Activated CD4-positive, CD25-positive, alpha-beta regulatory T cell treated with anti-CD3 and anti-CD28 coated beads, Interleukin-2, amount 50 U/mL, for 16 hours (primary cell): ENCODE measurements around the gene TBXAS1.

Experiments
- DNase-seq: peaks from one replicate; pipeline ENCODE4 v3.0.0-alpha.2; 2020; ENCODE audit warnings: low read depth, low spot score

The TBXAS1 gene

DNA sequence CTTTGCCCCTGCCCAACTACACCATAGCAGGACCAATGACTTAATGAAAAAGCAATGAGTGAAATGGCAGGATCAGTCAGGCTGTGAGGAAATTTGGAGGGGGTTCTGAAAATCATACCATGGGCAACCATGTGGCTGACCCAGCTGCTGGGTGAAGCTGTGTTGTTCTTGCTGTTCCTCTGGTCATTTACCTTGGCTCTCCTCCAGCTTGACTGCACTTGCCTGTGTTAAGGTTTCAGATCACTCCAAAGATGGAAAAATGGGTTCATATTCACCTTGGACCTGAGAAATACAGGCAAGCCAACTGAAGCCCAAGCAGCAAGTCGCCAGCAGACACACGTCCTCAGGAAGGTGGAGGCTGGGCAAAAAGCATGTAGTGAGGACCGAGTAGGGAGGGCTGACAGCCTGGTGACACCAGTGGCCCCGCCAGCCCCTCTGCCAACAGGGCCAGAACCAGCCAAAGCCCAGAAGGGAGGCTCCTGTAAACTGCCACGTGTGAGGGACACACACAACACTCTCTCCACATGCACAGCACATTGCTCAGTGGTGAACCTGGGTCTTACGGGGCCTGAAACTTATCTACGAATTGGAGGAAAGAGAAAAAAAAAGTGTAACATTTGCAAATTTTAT is 193.6 kb downstream of the TBXAS1 start:
- no peak for DNase-seq

DNA sequence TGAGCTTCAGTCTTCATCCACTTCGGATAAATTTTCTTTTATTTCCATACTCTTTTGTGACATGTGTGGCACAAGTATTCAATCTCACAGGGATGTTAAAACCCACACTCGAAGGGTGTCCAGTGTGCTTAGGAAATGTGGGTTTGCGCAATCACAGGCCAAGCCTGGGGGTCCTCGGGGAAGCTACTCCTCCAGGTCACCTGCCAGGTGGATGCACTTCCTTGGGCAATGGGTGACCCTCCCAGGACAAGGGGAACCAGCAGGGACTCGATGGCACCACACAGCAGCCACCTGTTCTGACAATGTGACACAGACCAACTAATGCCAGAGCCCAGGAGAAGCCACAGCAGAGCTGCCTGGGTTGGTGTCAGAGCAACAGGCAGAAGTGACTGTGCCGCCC is 194.7 kb downstream of the TBXAS1 start:
- no peak for DNase-seq

DNA sequence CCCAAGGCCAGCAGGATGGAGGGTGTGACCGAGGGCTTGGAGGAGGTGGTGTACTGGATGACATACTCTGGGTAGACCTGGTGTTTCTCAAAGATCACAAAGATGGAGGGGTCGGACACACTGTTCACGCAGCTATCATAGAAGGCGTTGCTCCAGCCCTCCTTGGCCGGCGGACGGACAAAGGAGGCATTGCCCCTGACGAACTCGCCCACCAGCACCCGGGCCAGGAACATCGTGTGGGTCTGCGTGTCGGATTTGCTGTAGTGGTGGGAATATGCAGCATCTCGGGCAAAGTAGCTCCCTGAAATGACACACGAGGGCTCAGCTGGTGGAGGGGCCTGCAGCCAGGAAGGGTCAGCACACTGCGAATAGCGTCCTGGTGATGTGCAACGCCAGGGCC is 195.5 kb downstream of the TBXAS1 start:
- DNase-seq = no peak

DNA sequence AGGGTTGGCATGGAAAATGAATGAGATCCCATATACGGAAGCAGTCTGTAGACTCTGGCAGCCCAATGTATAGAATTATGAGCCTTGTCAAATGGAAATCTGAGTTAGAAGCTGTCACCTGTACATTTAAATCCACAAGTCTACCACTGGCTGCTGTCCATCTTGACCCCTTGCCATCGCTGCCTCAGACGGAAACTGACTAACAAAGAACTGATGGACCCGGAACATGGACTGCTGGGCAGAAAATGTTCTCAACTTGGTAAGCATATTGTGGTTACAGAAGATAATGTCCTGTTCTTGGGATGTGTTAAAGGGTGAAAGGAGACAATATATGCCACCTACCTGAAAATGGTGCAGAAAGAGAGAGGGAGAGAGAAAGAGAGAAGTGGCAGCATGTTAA is 196.2 kb downstream of the TBXAS1 start:
- DNase-seq = no peak

DNA sequence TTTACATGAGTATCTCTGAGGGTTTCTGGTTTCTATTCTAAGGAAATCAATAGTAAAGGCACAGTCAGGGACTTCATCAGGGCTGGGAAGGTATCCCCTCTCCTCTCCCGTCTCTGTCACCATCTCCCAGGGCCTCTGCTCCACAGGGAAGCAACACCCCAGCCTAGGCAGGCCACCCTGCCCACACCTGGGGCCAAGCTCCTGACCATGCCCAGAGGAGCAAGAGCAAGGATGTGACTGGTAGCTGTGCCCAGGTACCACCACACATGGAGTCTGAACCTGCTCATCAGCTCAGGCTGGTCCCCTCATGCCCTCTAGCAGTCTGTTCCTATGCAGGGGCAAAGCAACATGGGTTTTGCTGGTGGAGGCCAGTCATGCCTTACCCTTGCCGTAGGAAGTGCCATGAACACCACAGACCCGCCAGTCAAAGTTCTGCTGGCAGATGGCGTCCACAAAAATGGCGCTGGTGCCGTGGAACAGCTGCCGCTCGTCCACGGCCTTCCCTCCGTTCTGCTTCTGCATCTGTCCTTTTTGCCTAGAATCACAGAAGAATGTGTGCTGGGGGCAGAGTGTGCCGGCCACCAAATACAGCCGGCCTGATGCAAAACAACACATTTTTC is 196.9 kb downstream of the TBXAS1 start:
- DNase-seq = no peak

DNA sequence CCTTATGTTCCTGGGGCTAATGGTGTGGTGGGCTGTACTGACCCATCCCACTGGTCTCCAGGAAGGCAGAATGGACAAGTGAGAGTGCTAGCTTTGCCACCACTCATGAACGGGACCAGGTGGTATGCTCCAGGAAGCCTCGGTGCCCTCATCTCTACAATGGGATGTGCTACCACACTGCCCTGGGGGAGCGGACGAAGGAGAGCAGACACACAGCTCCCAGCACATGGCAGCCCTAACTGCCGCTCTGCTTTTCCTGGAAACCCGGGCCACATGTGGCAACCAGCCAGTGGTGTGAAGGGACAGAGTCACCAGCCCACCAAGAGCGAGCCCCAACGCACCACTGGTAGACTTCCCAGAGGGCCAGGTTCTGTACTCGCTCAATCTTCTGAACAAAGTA is 197.9 kb downstream of the TBXAS1 start:
- DNase-seq = no peak

DNA sequence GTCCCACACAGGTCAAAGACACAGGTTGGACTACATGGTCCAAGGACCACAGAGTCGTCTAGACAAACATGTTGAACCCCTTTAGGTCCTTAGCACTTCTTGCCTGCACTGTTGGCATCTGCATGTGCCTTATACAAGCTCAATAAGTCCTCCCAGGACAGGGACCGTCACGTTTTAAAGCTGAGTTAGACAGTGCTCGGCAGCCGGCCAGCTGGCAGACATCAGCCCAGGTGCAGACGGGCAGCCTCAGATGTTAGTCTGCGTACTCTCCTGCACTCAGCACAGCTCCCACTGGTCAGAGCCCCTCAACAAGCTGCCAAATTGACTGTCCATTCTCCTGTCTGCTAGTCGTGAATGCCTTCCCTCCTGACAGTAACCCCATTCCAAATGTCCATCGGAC is 198.8 kb downstream of the TBXAS1 start:
- DNase-seq = no peak

DNA sequence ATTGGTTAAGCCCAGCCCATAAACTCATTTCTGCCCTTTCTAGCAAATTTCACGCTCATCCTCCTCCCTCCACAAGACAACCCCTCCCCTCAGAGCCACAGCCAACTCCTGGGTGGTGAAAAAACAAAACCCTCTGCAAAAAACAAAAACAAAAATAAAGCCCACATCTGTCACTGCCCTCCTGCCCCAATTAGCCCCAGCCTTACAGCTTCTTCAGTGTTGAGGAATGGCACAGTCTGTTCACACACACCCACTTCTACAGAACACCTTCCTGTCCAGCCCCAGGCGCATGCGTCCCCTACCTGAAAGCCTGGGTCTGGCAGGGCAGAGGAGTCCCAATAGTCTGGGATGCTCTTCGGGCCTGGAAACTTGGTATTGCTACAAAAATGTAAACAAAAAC is 199.2 kb downstream of the TBXAS1 start:
- DNase-seq = no peak

DNA sequence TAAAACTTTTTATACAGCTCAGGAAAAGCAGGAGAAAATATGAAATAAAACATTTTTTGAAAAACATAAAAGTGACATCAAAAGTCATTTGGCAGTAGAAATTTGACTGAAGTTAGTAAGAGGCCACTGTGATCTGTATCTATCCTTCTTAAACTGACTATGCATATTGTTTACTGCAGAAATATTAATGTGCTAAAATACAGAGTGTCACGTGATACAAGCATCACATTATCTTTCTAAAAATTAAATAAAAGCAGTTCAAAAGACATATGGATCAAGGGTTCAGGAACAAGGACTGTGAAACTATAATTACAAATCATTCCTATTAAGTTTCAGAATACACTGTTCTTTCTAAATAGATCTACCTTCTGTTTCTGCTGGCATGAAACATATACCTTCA is 200.0 kb downstream of the TBXAS1 start:
- DNase-seq = no peak

DNA sequence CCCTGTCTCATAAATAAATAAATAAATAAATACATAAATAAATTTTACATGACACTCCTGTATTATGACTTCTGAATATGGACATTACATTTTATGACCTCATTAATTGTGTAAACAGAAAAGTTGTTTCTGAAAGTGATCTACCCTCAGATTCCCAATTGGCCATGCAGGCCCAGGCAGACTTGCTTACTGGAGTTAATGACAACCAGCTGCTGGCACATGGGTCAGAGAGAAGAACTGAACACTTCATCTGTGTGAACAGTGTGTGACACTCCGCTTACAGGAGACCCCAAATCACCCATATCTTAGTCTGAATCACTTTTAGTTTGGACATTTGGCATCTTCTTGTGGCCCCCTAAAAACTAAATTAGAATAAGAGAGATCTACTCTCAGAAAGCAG is 202.3 kb downstream of the TBXAS1 start:
- no peak for DNase-seq

DNA sequence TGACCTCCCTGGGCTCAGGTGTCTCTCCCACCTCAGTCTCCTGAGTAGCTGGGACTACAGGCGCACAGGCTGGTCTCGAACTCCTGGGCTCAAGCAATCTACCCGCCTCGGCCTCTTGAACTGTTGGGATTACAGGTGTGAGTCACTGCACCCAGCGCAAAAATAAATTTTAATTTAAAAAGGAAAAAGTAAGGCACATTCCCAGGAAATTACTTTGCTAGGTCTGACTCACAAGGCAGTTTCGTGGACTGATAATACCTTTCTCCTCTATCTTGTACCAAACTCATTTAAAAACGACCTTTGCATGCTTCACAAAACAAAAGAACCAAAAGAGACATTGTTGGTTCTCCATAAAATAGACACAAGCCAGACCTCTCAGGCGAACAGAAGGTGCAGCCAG is 204.0 kb downstream of the TBXAS1 start:
- no peak for DNase-seq

DNA sequence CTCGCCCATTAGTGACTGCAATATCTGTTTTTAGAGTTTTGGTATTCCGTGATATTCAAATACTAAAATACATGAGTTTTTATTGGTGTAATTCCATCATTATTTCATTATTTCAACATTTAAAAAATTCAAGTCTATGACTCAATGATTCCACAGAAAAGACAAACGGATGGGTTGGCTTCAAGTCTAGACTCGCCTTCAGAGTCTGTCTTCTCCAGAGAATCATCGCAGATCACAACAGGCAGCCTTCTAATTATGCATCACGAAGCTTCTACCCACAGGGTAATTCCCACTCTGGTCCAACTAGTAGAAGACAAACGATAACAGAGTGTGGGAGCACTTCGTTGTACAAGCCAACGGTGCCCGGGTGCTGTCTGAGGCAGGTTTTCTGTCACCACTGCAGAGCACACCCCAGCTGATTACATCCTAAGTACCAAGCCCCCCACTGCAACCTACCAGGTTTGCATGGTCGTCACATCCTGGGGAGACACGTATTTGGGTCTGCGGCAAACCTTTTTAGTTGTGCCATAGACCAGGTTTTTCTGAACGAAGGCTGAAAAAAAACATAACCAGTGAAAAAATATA is 204.8 kb downstream of the TBXAS1 start:
- no peak for DNase-seq

DNA sequence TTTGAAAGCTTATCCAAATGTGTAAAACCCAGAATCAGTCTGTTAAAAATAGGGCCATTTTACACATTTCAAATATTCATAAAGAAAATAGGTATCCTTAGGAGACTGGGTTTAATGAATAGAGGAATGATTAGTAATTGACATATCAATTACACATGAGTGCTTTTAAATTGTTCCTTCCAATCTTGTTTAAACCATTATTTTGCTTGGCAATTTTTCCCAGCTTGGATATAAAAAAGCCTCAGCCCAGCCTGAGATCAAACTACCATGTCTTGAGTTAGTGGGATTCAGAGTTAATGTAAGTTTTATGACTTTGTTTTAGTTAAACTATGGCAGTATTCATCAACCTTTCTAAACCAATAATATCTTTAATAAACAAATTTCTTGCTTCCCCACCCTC is 205.4 kb downstream of the TBXAS1 start:
- no peak for DNase-seq

DNA sequence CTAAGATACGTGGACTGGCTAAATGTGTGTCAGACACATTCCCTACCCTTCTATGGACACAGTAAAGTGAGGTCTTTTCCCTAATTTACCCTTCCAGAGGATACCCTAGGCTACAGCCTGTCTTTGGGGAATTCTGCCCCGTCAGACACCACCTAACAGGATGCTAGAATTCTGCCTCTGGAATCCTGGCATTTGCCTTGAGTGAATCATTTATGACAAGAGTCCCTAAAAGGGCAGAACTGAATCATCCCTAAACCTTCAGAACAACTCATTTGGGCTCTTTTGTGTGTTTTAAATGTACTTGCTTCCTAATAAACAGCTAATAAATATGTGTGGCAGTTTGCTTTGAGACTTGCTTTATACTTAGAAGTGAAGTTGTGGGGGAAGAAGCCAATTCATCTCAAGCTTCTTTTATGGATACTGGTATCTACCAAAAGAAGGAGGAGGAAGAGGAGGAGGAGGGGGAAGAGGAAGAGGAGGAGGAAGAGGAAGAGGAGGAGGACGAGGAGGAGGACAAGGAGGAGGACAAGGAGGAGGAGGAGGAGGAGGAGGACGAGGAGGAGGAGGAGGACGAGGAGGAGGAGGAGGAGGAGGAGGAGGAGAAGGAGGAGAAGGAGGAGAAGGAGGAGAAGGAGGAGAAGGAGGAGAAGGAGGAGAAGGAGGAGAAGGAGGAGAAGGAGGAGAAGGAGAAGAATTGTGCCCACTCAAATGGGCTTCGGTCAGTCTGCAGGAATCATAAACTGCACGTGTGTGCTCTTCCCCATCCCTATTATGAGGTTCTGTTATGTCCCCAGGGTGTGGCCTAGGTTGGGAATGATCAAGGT is 206.5 kb downstream of the TBXAS1 start:
- DNase-seq = no peak

DNA sequence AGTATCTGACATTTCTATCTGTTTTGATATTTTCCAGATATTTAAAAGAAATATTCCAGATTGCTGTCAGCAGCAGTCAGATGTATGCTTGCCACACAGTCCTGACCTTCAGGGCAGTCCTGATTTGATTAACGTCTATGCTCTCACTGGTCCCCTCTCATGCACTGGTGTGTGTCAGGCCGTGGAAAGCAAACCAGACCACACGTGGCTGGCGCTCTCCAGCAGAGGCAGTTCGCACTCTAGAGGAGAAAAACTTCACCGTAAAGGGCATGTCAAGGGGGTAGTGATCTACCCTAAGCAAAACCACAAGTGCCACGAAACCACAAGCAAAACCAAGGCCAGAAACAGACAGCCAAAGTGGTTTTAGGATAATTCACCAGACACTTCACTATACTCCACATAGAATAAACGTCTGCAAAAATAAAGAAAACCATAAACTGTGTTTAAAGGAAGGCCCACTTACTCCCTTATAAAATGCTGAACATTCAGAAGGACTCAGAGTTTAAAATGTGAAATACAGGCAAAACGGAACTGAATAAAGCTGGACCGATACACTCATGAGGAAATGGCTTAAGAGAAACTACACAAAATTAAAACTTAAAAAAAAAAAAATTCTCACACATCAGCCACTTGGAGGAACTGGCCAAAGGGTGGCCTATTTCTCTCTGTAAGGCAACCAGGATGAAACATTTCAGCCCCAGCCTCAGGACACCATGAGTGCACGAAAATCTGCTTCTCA is 207.3 kb downstream of the TBXAS1 start:
- DNase-seq = no peak

DNA sequence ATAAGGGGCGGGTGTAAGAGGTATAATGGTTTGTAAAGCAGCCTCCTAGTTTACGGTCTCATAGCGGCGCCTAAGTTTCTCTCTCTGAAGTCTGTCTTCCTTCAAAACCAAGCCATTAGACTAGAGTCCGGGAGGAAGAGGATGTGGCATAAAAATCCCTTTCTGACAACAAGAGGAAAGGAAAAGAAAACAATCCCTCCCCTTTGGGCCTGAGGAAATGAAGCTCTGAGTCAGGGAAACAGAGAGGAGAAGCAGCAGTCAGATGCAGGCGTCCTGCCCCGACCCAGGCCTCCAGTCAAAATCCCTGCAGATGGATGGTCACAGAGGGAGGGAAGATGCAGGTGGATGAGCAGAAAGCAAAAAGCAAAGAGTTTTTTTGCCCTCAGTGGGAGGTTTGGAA is 210.0 kb downstream of the TBXAS1 start:
- DNase-seq = no peak

DNA sequence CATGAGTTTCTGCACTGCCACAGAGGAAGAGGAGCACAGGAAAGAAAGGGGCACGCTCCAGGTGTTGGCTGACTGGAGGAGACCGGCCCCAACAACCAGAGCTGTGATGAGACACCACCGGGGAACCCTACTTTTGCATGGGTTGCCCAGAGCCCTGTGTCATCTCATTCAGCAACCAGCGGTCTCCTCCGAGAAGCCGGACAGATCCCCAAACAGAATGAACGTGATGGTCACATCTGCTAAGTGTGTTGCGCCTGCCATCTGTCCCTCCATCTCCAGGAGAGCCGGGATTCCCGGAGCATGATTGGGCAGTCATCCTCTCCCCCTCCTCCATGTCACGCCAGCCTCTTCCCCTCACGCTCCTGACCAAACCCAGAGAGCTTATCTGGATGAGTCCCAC is 210.8 kb downstream of the TBXAS1 start:
- no peak for DNase-seq

DNA sequence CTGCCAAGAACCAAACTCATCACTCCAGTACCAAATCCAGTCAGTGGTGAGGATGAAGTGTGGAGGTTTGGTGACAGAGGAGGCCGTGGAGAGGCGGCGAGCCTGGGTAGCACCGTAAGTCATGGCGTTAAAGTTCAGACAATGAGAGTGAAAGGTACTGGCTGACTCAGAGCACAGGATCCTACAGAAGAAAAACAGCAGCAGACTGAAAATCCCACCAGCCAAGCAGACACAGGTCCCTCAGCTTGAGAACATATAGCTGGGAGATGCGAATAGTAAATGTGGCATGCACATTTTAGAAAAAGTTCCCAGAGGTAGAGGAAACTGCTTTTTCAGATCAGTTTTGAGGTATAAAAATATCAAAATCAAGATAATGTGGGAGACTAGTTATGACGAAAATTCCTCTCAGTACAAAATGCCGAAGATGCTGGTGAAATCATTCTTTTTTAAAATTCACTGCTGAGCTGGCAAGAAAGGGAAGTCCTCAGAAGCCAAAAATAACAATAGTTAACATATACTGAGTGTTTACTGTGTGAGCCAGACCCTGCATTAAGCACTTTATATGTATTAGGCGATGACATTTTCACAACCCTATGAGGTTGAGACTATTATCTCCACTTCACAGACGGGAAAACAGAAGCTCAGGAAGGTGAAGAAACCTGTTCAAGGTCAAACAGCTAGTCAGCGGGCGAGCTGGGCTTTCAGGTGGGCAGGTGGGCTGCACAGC is 212.8 kb downstream of the TBXAS1 start:
- no peak for DNase-seq

DNA sequence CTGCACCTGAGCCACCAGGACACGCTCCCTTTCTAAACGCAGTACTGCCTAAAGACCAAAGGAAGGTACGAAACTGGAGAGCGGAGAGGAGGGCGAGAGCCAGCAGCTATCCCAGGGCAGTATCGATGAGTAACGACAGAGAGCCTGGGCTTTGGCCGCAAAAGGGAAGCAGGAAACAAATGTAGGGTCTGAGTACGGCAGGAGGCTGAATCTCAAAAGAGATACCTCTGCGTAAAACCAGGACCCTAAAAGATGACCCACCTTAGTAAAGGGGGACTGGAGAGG is 213.3 kb downstream of the TBXAS1 start:
- DNase-seq = no peak

DNA sequence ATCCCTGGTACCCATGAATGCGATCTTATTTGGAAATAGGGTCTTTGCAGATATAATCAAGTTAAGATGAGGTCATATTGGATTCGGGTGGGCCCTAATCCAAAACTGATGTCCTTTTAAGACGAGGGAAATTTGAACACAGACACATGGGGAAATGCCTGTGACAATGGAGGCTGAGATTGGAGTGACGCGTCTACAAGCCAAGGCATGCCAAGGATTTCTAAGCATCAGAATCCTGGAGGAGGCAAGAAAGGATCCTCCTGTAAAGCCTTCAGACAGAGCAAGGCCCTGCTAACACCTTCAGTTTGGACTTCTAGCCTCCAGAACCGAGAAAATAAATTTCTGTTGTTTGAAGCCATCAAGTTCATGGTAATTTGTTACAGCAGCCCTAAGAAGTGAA is 215.2 kb downstream of the TBXAS1 start:
- DNase-seq = no peak

DNA sequence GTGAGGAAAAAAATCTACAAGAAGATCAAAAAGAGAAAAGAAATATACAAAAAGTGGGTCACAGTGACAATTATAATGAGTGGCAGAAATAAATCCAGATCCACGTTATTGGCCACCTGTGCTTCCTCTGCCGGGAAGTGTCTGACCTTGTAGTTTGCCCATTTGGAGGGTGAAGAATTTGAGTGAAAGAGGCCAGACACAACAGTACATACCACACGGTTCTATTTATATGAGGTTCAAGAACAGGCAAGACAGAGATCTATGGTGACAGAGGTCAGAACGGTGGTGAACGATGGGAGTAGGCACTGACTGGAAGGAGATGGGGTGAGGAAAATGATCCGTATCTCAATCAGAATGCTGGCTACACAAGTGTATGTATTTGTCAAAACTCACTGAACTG is 216.6 kb downstream of the TBXAS1 start:
- DNase-seq = no peak

DNA sequence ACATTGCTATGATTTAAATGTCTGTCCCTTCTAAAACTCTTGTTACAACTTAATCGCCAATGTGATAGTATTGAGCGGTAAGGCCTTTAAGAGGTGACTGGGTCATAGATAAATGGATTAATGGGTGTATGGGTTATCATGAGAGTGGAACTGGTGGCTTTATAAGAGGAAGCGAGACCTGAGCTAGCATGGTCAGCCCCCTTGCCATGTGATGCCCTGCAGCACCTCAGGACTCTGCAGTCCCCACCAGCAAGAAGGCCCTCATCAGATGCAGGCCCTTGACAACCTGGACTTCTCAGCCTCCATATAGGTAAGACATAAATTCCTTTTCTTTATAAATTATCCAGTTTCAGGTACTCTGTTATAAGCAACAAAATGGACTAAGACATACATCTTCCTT is 218.1 kb downstream of the TBXAS1 start:
- DNase-seq = no peak
